Measurements from ENCODE around the gene ASTN2.

Gene ASTN2

GRCh38 chr9:116980582-116981120, 434.2 kb downstream of the ASTN2 start:
- no peaks in the 10 kb centered on the region for H3K9me3 ChIP-seq (ENCODE audit: insufficient read depth, low read depth, low read length)
- H3K4me3 ChIP-seq (ENCODE audit: low read length) = no peak overlapping the region
- H3K4me1 ChIP-seq (ENCODE audit: insufficient read depth, low read length) = peaks cover 9% of the 10 kb centered on the region
- no peak overlapping the region for H3K27ac ChIP-seq (ENCODE audit: low read depth, low read length)
- H3K27me3 ChIP-seq (ENCODE audit: insufficient read depth, low read length) = no peaks in the 10 kb centered on the region
- no peak overlapping the region for H3K9ac ChIP-seq (ENCODE audit: low read depth, low read length)
- H3K36me3 ChIP-seq (ENCODE audit: insufficient read depth, low read length) = no peaks in the 10 kb centered on the region

- 88% methylated on average over 2 of the region's 2 CpGs for WGBS
- no peak overlapping the region for H3K27ac ChIP-seq (ENCODE audit: low read depth, low read length)
- peaks cover 4% of the 10 kb centered on the region; the same call in 1 of the 2 replicates for H3K4me1 ChIP-seq (ENCODE audit: insufficient read depth, low read length)
- no peak overlapping the region for H3K9ac ChIP-seq (ENCODE audit: low read depth, low read length)
- H3K9me3 ChIP-seq (ENCODE audit: insufficient read depth, low read depth, low read length) = no peaks in the 10 kb centered on the region
- H3K36me3 ChIP-seq (ENCODE audit: insufficient read depth, low read length) = no peaks in the 10 kb centered on the region
- no peak overlapping the region for H3K4me3 ChIP-seq (ENCODE audit: low read length)
- H3K27me3 ChIP-seq (ENCODE audit: insufficient read depth, low read length) = no peaks in the 10 kb centered on the region
Observed at GRCh38 chr9:116979456-116979855, 435.4 kb downstream of the ASTN2 start.

DNA sequence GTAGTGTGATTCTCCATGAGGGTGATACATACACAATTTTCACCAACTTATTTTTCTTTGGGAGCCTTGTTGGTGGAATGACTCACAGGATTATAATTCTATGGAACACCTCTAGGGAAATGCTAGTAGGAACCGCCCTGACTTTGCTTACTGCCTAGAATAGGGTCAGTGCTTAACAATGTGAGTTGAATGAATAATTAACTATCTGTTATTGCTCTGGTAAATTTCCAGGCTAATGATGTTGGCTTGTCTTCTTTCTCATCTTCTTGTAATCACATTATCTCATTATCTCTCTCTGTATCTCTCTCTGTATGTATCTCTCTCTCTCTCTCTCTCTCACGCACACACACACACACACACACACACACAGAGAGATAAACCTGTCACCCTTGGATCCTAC, 436.7 kb downstream of the ASTN2 start:
- WGBS = 88% methylated on average over 2 of the region's 2 CpGs
- Histone ChIP-seq H3K4me3 (ENCODE audit: low read length) (no peak overlapping the region), H3K4me1 (ENCODE audit: insufficient read depth, low read length) (peaks cover 4% of the 10 kb centered on the region; the same call in 1 of the 2 replicates), H3K9ac (ENCODE audit: low read depth, low read length) (no peak overlapping the region), H3K27ac (ENCODE audit: low read depth, low read length) (no peak overlapping the region), H3K9me3 (ENCODE audit: insufficient read depth, low read depth, low read length) (no peaks in the 10 kb centered on the region), H3K36me3 (ENCODE audit: insufficient read depth, low read length) (no peaks in the 10 kb centered on the region), H3K27me3 (ENCODE audit: insufficient read depth, low read length) (no peaks in the 10 kb centered on the region)

DNA sequence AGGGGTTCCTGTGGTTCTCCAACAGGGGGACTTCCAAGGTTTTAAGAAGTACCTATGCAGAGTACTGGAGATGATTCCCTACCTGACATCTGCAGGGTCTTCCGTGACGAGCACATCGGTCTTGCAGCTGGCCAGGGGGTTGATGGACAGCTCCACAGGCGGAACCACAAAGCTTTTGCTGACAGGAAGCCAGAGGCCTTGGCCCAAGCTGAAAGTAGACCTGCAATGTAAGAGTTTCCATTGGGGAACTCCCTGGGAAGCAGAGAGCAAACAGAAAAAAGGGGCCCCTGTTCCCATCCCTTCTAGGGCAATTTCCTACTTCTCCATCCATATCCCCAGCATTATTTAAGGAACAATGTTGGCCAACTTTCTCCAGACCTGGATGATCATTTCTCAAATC, 439.7 kb downstream of the ASTN2 start:
- 83% methylated on average over 4 of the region's 4 CpGs for whole genome bisulfite sequencing
- no peaks in the 10 kb centered on the region for H3K27me3 ChIP-seq (ENCODE audit: insufficient read depth, low read length)
- no peak overlapping the region for H3K4me3 ChIP-seq (ENCODE audit: low read length)
- peaks cover 4% of the 10 kb centered on the region; the same call in 1 of the 2 replicates for H3K4me1 ChIP-seq (ENCODE audit: insufficient read depth, low read length)
- H3K36me3 ChIP-seq (ENCODE audit: insufficient read depth, low read length) = no peaks in the 10 kb centered on the region
- H3K9ac ChIP-seq (ENCODE audit: low read depth, low read length) = no peak overlapping the region
- H3K9me3 ChIP-seq (ENCODE audit: insufficient read depth, low read depth, low read length) = no peaks in the 10 kb centered on the region
- H3K27ac ChIP-seq (ENCODE audit: low read depth, low read length) = no peak overlapping the region

DNA sequence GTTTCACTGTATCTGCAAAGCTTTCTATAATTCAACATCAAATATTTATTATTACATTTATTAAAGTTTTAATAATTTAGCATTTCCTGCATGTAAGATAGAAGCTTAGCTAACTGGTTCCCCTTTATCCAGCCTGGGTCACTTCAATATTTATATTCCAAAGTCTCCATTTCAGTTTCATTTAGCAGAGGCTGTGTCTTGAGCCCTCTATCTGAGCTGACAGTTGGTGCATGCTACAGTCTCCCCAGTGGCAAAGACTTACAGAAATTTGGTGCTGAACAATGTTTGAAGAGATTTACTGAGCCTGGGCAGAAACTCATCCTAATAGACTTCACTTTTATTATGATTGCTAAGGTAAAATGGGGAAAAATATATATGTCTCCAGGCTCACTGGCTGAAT, 448.7 kb downstream of the ASTN2 start:
- Histone ChIP-seq H3K4me1 (ENCODE audit: insufficient read depth, low read length) (no peaks in the 10 kb centered on the region), H3K36me3 (ENCODE audit: insufficient read depth, low read length) (no peaks in the 10 kb centered on the region), H3K9ac (ENCODE audit: low read depth, low read length) (no peak overlapping the region), H3K4me3 (ENCODE audit: low read length) (no peak overlapping the region), H3K27ac (ENCODE audit: low read depth, low read length) (no peak overlapping the region), H3K27me3 (ENCODE audit: insufficient read depth, low read length) (no peaks in the 10 kb centered on the region), H3K9me3 (ENCODE audit: insufficient read depth, low read depth, low read length) (no peaks in the 10 kb centered on the region)

DNA sequence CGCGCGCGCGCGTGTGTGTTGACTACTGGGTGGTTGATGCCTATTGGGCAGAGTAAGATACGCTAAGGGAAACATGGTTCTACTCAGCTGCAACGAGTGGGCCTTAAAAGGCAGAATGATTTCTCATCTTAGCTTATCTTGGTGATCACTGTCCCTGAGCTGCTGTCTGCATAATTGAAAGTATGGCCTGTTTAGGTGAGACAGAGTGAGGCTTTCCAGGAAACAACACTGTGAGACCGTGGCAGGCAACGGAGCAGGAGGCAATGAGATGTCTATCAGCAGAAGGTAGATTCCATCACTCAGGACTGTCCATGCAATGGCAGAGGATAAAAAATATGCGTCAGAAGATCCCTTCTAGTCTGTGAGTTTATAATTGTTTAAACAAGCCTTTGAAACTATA, 450.6 kb downstream of the ASTN2 start:
- Histone ChIP-seq H3K4me1 (ENCODE audit: insufficient read depth, low read length) (no peaks in the 10 kb centered on the region), H3K9me3 (ENCODE audit: insufficient read depth, low read depth, low read length) (no peaks in the 10 kb centered on the region), H3K27me3 (ENCODE audit: insufficient read depth, low read length) (no peaks in the 10 kb centered on the region), H3K27ac (ENCODE audit: low read depth, low read length) (no peak overlapping the region), H3K4me3 (ENCODE audit: low read length) (no peak overlapping the region), H3K9ac (ENCODE audit: low read depth, low read length) (no peak overlapping the region), H3K36me3 (ENCODE audit: insufficient read depth, low read length) (no peaks in the 10 kb centered on the region)
- WGBS = 93% methylated on average over 11 of the region's 11 CpGs

DNA sequence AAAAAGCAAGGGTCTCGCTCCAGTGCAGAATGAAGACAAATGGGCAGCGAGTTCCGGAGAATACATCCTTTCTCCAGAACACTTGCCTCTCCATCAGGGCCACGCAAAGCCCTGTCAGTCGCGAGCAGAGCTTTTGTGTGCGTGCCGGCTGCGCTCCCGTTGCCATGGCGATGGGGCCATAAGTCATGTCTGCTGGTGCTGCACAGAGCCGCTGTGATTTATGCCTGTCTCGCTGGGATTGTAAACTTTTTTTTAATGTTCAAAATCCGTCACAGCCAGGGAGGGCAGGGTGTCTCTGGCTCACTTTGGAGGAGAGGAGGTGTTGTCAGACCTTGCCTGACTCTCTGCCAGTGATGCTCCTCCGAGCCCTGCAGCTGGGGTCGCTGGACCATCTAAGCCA, 455.0 kb downstream of the ASTN2 start:
- Histone ChIP-seq H3K36me3 (ENCODE audit: insufficient read depth, low read length) (no peaks in the 10 kb centered on the region), H3K4me3 (ENCODE audit: low read length) (no peak overlapping the region), H3K9ac (ENCODE audit: low read depth, low read length) (no peak overlapping the region), H3K27ac (ENCODE audit: low read depth, low read length) (no peak overlapping the region), H3K27me3 (ENCODE audit: insufficient read depth, low read length) (no peaks in the 10 kb centered on the region), H3K9me3 (ENCODE audit: insufficient read depth, low read depth, low read length) (no peaks in the 10 kb centered on the region), H3K4me1 (ENCODE audit: insufficient read depth, low read length) (no peaks in the 10 kb centered on the region)
- WGBS = 85% methylated on average over 16 of the region's 16 CpGs

DNA sequence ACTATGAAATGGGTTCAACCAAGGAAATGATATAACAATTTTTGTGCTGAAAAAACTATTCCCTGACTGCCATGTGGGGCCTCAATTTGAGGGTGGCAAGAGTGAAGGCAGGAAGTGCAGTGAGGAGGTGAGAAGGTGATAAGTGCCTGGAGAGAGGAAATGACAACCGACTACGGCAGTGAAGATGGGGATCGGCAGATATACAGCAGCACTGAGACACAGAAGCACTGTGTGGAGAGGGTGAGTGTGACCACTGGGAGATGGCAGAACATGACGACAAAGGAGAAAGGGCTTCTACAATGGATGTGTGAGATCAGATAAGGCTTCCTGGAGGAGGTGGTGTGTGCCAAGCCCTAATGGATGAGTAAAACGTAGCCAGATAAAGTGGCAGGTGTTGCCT, 456.0 kb downstream of the ASTN2 start:
- Histone ChIP-seq H3K9me3 (ENCODE audit: insufficient read depth, low read depth, low read length) (no peaks in the 10 kb centered on the region), H3K9ac (ENCODE audit: low read depth, low read length) (no peak overlapping the region), H3K36me3 (ENCODE audit: insufficient read depth, low read length) (no peaks in the 10 kb centered on the region), H3K27ac (ENCODE audit: low read depth, low read length) (no peak overlapping the region), H3K27me3 (ENCODE audit: insufficient read depth, low read length) (no peaks in the 10 kb centered on the region), H3K4me3 (ENCODE audit: low read length) (no peak overlapping the region), H3K4me1 (ENCODE audit: insufficient read depth, low read length) (no peaks in the 10 kb centered on the region)
- 86% methylated on average over 5 of the region's 5 CpGs for WGBS

- no peaks in the 10 kb centered on the region for H3K9me3 ChIP-seq (ENCODE audit: insufficient read depth, low read depth, low read length)
- no peak overlapping the region for H3K4me3 ChIP-seq (ENCODE audit: low read length)
- H3K9ac ChIP-seq (ENCODE audit: low read depth, low read length) = no peak overlapping the region
- no peak overlapping the region for H3K27ac ChIP-seq (ENCODE audit: low read depth, low read length)
- WGBS = 94% methylated on average over 2 of the region's 2 CpGs
- H3K27me3 ChIP-seq (ENCODE audit: insufficient read depth, low read length) = no peaks in the 10 kb centered on the region
- no peaks in the 10 kb centered on the region for H3K36me3 ChIP-seq (ENCODE audit: insufficient read depth, low read length)
- H3K4me1 ChIP-seq (ENCODE audit: insufficient read depth, low read length) = no peaks in the 10 kb centered on the region
Observed at GRCh38 chr9:116954731-116955130, 460.1 kb downstream of the ASTN2 start.

DNA sequence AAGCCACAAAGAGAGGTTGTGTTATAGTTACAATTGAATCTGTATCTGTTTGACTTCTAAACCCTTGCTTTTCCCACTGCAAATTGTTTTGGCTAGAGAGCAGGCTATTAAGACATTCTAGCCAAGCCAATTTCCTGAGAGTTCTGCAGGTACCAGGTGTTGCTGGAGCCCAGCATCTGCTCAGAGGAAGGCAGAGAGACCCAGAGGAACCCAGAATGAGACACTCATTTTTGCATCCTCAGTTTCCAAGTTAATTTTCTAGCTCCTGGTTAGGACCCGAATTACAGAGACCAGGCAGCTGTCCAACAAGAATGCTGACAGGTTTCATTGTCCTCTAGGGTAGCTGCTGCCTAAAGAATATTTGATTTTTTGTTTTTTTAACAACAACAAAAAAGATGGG, 461.6 kb downstream of the ASTN2 start:
- H3K27me3 ChIP-seq (ENCODE audit: insufficient read depth, low read length) = no peaks in the 10 kb centered on the region
- no peak overlapping the region for H3K4me3 ChIP-seq (ENCODE audit: low read length)
- WGBS = 87% methylated on average over 1 of the region's 1 CpG
- H3K4me1 ChIP-seq (ENCODE audit: insufficient read depth, low read length) = no peaks in the 10 kb centered on the region
- no peak overlapping the region for H3K27ac ChIP-seq (ENCODE audit: low read depth, low read length)
- H3K36me3 ChIP-seq (ENCODE audit: insufficient read depth, low read length) = no peaks in the 10 kb centered on the region
- H3K9ac ChIP-seq (ENCODE audit: low read depth, low read length) = no peak overlapping the region
- H3K9me3 ChIP-seq (ENCODE audit: insufficient read depth, low read depth, low read length) = no peaks in the 10 kb centered on the region

DNA sequence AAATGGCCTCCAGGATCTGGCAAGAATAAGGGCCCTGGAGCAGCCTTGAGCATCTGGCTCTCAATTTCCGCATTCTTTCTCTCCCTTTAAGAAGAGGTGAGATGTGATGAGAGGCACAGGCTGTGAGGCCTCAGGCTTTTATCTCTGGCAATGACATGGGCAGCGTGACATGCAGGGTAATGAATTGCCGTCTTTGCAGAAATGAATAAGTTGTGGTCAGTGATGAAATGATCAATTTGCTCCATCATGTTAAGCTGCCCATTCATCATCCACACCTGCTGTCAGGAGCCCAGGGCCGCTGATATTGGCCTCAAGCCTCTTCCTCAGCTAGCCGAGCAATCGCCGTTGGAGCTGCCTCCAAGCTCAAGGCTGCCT, 462.4 kb downstream of the ASTN2 start:
- Histone ChIP-seq H3K36me3 (ENCODE audit: insufficient read depth, low read length) (no peaks in the 10 kb centered on the region), H3K27ac (ENCODE audit: low read depth, low read length) (no peak overlapping the region), H3K4me1 (ENCODE audit: insufficient read depth, low read length) (no peaks in the 10 kb centered on the region; the same call in 1 of the 2 replicates), H3K27me3 (ENCODE audit: insufficient read depth, low read length) (no peaks in the 10 kb centered on the region), H3K9ac (ENCODE audit: low read depth, low read length) (no peak overlapping the region), H3K4me3 (ENCODE audit: low read length) (no peak overlapping the region), H3K9me3 (ENCODE audit: insufficient read depth, low read depth, low read length) (no peaks in the 10 kb centered on the region)
- WGBS = 96% methylated on average over 7 of the region's 7 CpGs

Data from HUES64 (cell line).